ENCODE measurements around the gene OR2T12. TPM values are rescaled to one million over a fixed set of nuclear protein-coding genes. Genes with fewer than 3 reads are reported as not detected.
"Not testable (repeated sequence)": the region's sequence is repeated elsewhere in the genome, so short reads cannot be mapped to it uniquely, and the experiment has no call there.

OR2T12 gene
- total RNA-seq, 1 experiment from 2014 or later = not detected

GRCh38 chr1:248316796-248317195, 13.6 kb upstream of the OR2T12 start:
- Histone ChIP-seq H3K27me3 (ENCODE audit: insufficient read depth, low read length) (no peaks in the 10 kb centered on the region), H3K79me2 (ENCODE audit: insufficient read depth, low read length) (no peaks in the 10 kb centered on the region), H3K36me3 (ENCODE audit: control insufficient read depth in 1 of 2, insufficient read depth in 2 of 2, low read length in 2 of 2) (no peaks in the 10 kb centered on the region), H2AFZ (ENCODE audit: low read depth, low read length, poor library complexity, severe bottlenecking) (no peak overlapping the region), H3K4me2 (ENCODE audit: low read length) (no peak overlapping the region), H3K4me3 (replicated peaks in 1 of 2; ENCODE audit: low read depth in 1 of 2, low read length in 2 of 2) (no peak overlapping the region), H3K9me2 (ENCODE audit: insufficient read depth) (no peaks in the 10 kb centered on the region), H4K20me1 (ENCODE audit: insufficient read depth) (no peaks in the 10 kb centered on the region), H3K27ac (ENCODE audit: low read depth, low read length) (no peak overlapping the region), H3K9me3 (ENCODE audit: control insufficient read depth in 1 of 2, insufficient read depth in 1 of 2, low read depth in 1 of 2, low read length in 2 of 2) (peaks cover 5% of the 10 kb centered on the region in 2 experiments; a peak in 2 of 4 replicates), H3K9ac (ENCODE audit: low read length) (no peak overlapping the region), H3K4me1 (ENCODE audit: control insufficient read depth in 1 of 2, insufficient read depth in 2 of 2, low read length in 2 of 2) (no peaks in the 10 kb centered on the region)
- BruUV-seq (replicated peaks) = no TSS peak
- ChIA-PET POLR2A (no interaction called here), CTCF (no interaction called here), RAD21 (ENCODE audit: low non-redundant PET in 1 of 2, low total read pairs in 2 of 2, uncharacterized antibody in 2 of 2, unreplicated experiment in 2 of 2) (no interaction called here)
- TF ChIP-seq RAD21 (IDR thresholded peaks at IDR 0.05; ENCODE audit: low read depth) (no peak), FOSL1 (IDR thresholded peaks at IDR 0.05; ENCODE audit: low read depth) (no peak), CTCF (IDR thresholded peaks at IDR 0.05 in 2 of 3, conservative IDR thresholded peaks at IDR 0.05 in 1 of 3; ENCODE audit: borderline replicate concordance in 1 of 3, insufficient read depth in 1 of 3, low read depth in 2 of 3, low read length in 2 of 3) (no peak)
- DNase-seq (ENCODE audit: low read depth, low spot score) = no peak
- intact Hi-C loops (cut with micrococcal nuclease) = no loop called here
- ATAC-seq = no peak

- intact Hi-C loops (cut with micrococcal nuclease); BruUV-seq (replicated peaks); DNase-seq (ENCODE audit: low read depth, low spot score); POLR2A ChIA-PET; ATAC-seq; H3K9ac ChIP-seq (ENCODE audit: low read length); H3K27me3 ChIP-seq (ENCODE audit: insufficient read depth, low read length); H3K27ac ChIP-seq (ENCODE audit: low read depth, low read length); H3K79me2 ChIP-seq (ENCODE audit: insufficient read depth, low read length); CTCF ChIA-PET; RAD21 ChIA-PET (ENCODE audit: low non-redundant PET in 1 of 2, low total read pairs in 2 of 2, uncharacterized antibody in 2 of 2, unreplicated experiment in 2 of 2); H3K4me2 ChIP-seq (ENCODE audit: low read length); H3K4me1 ChIP-seq (ENCODE audit: control insufficient read depth in 1 of 2, insufficient read depth in 2 of 2, low read length in 2 of 2); H3K4me3 ChIP-seq (replicated peaks in 1 of 2; ENCODE audit: low read depth in 1 of 2, low read length in 2 of 2); H3K9me2 ChIP-seq (ENCODE audit: insufficient read depth); H4K20me1 ChIP-seq (ENCODE audit: insufficient read depth); H3K36me3 ChIP-seq (ENCODE audit: control insufficient read depth in 1 of 2, insufficient read depth in 2 of 2, low read length in 2 of 2); H2AFZ ChIP-seq (ENCODE audit: low read depth, low read length, poor library complexity, severe bottlenecking): not testable (repeated sequence)
- peaks cover 0 to 11% of the 10 kb centered on the region in 2 experiments; a peak in 2 of 4 replicates for H3K9me3 ChIP-seq (ENCODE audit: control insufficient read depth in 1 of 2, insufficient read depth in 1 of 2, low read depth in 1 of 2, low read length in 2 of 2)
These were observed 3.5 kb upstream of the OR2T12 start for GRCh38 chr1:248306740-248307139.

All from HCT116 (cell line).